Lower leg skin (tissue), 3 donors: ENCODE data around the gene NRSN1.

Source experiments
- CTCF ChIP-seq, 3 donors: fragments of 450-650 bp; IDR thresholded peaks; one replicate each; pipeline ENCODE4 v1.5.1; 2016; ENCODE audit warnings: antibody characterized with exemption in 3 of 3, mild to moderate bottlenecking in 3 of 3, moderate library complexity in 2 of 3
- POLR2A ChIP-seq, 2 donors: fragments of 450-650 bp; IDR thresholded peaks; one replicate each; pipeline ENCODE4 v1.6.1; 2016 to 2017; ENCODE audit warnings: antibody characterized with exemption in 2 of 2, mild to moderate bottlenecking in 1 of 2, moderate library complexity in 1 of 2

- TF ChIP-seq POLR2A (IDR thresholded peaks at IDR 0.05), result no peak
- TF ChIP-seq CTCF (IDR thresholded peaks at IDR 0.05), result no peak
Observed at GRCh38 chr6:24113891-24114290, 12.1 kb upstream of the NRSN1 start.
